Esophagus squamous epithelium (tissue), 4 donors: ENCODE results near the gene TSHZ2.

Experiments used
- CTCF ChIP-seq, 6 experiments: fragments of 450-650 bp in 4 of 6; fragments of 200-600 bp in 2 of 6; sonication (generic) in 2 of 6; IDR thresholded peaks; one replicate each; pipeline ENCODE4 v1.5.1; 2016 to 2019; ENCODE audit warnings: antibody characterized with exemption in 6 of 6, mild to moderate bottlenecking in 4 of 6, moderate library complexity in 4 of 6
- POLR2A ChIP-seq, 4 donors: fragments of 450-650 bp; IDR thresholded peaks; one replicate each; pipeline ENCODE4 v1.6.1; 2017; ENCODE audit warnings: antibody characterized with exemption in 4 of 4, mild to moderate bottlenecking in 4 of 4, moderate library complexity in 3 of 4

- TF ChIP-seq CTCF (IDR thresholded peaks at IDR 0.05) (no peak), POLR2A (IDR thresholded peaks at IDR 0.05) (no peak)
Measured at GRCh38 chr20:53513168-53513488, 541.0 kb downstream of the TSHZ2 start.
